Loucy (cell line): ENCODE results near the gene TECTB.

Experiments
- EZH2phosphoT487 ChIP-seq: fragments of 200-600 bp; IDR thresholded peaks from 2 replicates; pipeline ENCODE4 v1.6.1; 2018; ENCODE audit warnings: antibody characterized with exemption, mild to moderate bottlenecking, moderate library complexity, borderline replicate concordance
- TF ChIP-seq, protein P1 (sequence below): fragments of 200-600 bp; sonication (generic); conservative IDR thresholded peaks from 2 replicates; pipeline ENCODE4 v1.5.1; 2014; ENCODE audit warnings: mild to moderate bottlenecking, antibody characterized with exemption, low read length

DNA sequence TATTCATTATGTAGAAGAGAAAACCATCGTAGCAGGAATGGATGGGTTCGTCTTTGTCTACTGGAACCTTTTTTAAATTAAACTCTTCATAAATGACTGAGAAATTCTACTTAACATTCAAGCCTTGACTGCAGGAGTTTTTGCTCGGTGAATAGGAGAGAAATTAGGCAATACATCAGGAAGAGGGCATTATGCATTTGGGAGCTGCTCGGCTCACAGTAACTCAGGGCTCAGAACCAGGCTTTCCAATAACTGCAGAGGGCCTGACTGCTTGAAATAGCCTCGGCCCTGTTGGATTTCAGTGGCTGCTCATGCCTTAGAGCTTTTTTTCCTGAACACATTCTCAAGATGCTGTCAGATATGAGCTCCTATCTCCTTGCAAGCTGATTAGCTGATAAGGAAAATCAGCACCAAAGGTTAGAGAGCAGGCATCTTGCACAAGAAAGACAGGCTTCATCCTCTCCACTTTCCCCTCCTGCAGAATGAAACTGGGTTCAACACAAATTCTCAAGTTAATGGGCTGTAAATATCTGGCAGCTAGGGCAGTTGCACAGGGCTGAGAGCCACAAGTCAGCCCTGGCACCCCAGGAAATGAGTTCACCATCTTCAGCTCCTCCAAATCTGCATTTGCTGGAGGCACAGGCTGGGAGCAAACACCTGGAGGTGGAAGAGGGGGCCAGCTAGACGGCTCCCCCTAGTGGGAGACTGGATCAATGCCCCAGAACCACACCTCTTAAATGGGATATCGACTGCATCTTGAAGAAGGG, 24.3 kb downstream of the TECTB start:
- TF ChIP-seq, protein P1, sequence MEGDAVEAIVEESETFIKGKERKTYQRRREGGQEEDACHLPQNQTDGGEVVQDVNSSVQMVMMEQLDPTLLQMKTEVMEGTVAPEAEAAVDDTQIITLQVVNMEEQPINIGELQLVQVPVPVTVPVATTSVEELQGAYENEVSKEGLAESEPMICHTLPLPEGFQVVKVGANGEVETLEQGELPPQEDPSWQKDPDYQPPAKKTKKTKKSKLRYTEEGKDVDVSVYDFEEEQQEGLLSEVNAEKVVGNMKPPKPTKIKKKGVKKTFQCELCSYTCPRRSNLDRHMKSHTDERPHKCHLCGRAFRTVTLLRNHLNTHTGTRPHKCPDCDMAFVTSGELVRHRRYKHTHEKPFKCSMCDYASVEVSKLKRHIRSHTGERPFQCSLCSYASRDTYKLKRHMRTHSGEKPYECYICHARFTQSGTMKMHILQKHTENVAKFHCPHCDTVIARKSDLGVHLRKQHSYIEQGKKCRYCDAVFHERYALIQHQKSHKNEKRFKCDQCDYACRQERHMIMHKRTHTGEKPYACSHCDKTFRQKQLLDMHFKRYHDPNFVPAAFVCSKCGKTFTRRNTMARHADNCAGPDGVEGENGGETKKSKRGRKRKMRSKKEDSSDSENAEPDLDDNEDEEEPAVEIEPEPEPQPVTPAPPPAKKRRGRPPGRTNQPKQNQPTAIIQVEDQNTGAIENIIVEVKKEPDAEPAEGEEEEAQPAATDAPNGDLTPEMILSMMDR = peak; percentile 93
- no peak for TF ChIP-seq EZH2phosphoT487
